K562 (cell line): ENCODE data around the gene SDCBP2. TPM values are rescaled to one million over a fixed set of nuclear protein-coding genes. Genes with fewer than 3 reads are reported as not detected.

ENCODE experiments used
- BCOR ChIP-seq: fragments of 450-650 bp; IDR thresholded peaks from 2 replicates; pipeline ENCODE4 v1.6.1; 2016
- CUX1 ChIP-seq: fragments of 200-800 bp; sonication (Bioruptor generic); IDR thresholded peaks from 2 replicates; pipeline ENCODE4 v1.6.1; 2016; ENCODE audit warnings: missing genetic modification characterization, missing compliant biosample characterization
- MYBL2 ChIP-seq, 2 experiments: fragments of 450-650 bp in 1 of 2; sonication (generic) in 1 of 2; formaldehyde crosslinking in 1 of 2; IDR thresholded peaks; 2 replicates each; pipeline versions ENCODE4 v1.6.1 to v1.8.1; 2017 to 2022; ENCODE audit warnings: borderline replicate concordance in 1 of 2, inconsistent platforms in 1 of 2, low read depth in 1 of 2, mild to moderate bottlenecking in 1 of 2, missing genetic modification reagents in 1 of 2, moderate library complexity in 1 of 2
- RBM17 ChIP-seq: fragments of 200-400 bp; formaldehyde crosslinking; IDR thresholded peaks from 2 replicates; pipeline ENCODE4 v1.6.1; 2017; ENCODE audit warnings: low read depth, mild to moderate bottlenecking, low read length, borderline replicate concordance
- RCOR1 ChIP-seq, 2 experiments: IDR thresholded peaks; 2 replicates each; pipeline ENCODE4 v1.6.1; 2012; ENCODE audit warnings: low read depth in 2 of 2, low read length in 2 of 2, borderline replicate concordance in 1 of 2, improper control_type of control experiment in 1 of 2
- STAT5B ChIP-seq: fragments of 250-450 bp; sonication (Bioruptor Pico); IDR thresholded peaks from 2 replicates; pipeline ENCODE4 v1.8.0; 2021; ENCODE audit warnings: mild to moderate bottlenecking, inconsistent platforms
- TEAD2 ChIP-seq: fragments of 450-650 bp; IDR thresholded peaks from 2 replicates; pipeline ENCODE4 v1.6.1; 2016; ENCODE audit warnings: missing genetic modification characterization, control low read depth, missing compliant biosample characterization
- ZC3H11A ChIP-seq: IDR thresholded peaks from 2 replicates; pipeline ENCODE4 v1.6.1; 2012; ENCODE audit warnings: low read depth, low read length, improper control_type of control experiment
- ZHX1 ChIP-seq: fragments of 150-350 bp; conservative IDR thresholded peaks from 2 replicates; pipeline ENCODE4 v1.6.1; 2014; ENCODE audit warnings: low read length
- ZNF584 ChIP-seq: fragments of 200-800 bp; sonication (Bioruptor generic); IDR thresholded peaks from 2 replicates; pipeline ENCODE4 v1.6.1; 2016; ENCODE audit warnings: low read depth, mild to moderate bottlenecking, missing genetic modification characterization, missing compliant biosample characterization
- ZZZ3 ChIP-seq: fragments of 450-650 bp; IDR thresholded peaks from 2 replicates; pipeline ENCODE4 v1.6.1; 2016; ENCODE audit warnings: antibody characterized with exemption, mild to moderate bottlenecking, moderate library complexity
- polyA plus RNA-seq, 8 experiments: library from polyadenylated mRNA; depleted of rRNA in 4 of 8; stranded (reverse) in 5 of 8; unstranded in 3 of 8; fragments of >200 nt; fragmentation: Nextera tagmentation in 2 of 8; fragmentation: Illumina TruSeq in 1 of 8; extraction: Ambion mirVana in 2 of 8; extraction: Trizol in 1 of 8; gene quantifications; 2 replicates each; pipeline versions ENCODE4 v1.2.1 to v1.2.3, GENCODE V29; 2011 to 2014; ENCODE audit warnings: inconsistent platforms in 1 of 8, missing spikeins in 1 of 8
- total RNA-seq, 7 experiments: library from RNA; depleted of rRNA in 6 of 7; stranded (reverse); fragments of >200 nt in 6 of 7; fragmentation: Illumina TruSeq in 2 of 7; extraction: Trizol in 2 of 7; gene quantifications; 2 replicates each; pipeline versions ENCODE4 v1.2.1 to v1.2.3, GENCODE V29; 2011 to 2021; ENCODE audit warnings: low replicate concordance in 1 of 7
- TF ChIP-seq, protein P1 (sequence below): fragments of 250-450 bp; sonication (Bioruptor Pico); IDR thresholded peaks from 2 replicates; pipeline ENCODE4 v1.5.0; 2021; ENCODE audit warnings: mild to moderate bottlenecking, moderate library complexity
- TF ChIP-seq, protein P2 (sequence below): IDR thresholded peaks from 2 replicates; pipeline ENCODE4 v1.6.1; 2016; ENCODE audit warnings: missing genetic modification characterization, missing compliant biosample characterization

Gene SDCBP2
- total and polyA plus RNA-seq, 9 of the 15 experiments (the other 6 are each of a cell fraction or from before 2014, with no cell fraction given), result 0.06 to 1.2 (median 0.80) TPM

GRCh38 chr20:1377984-1378734, 49.2 kb upstream of the SDCBP2 start (continued):
- TF ChIP-seq, protein P1, sequence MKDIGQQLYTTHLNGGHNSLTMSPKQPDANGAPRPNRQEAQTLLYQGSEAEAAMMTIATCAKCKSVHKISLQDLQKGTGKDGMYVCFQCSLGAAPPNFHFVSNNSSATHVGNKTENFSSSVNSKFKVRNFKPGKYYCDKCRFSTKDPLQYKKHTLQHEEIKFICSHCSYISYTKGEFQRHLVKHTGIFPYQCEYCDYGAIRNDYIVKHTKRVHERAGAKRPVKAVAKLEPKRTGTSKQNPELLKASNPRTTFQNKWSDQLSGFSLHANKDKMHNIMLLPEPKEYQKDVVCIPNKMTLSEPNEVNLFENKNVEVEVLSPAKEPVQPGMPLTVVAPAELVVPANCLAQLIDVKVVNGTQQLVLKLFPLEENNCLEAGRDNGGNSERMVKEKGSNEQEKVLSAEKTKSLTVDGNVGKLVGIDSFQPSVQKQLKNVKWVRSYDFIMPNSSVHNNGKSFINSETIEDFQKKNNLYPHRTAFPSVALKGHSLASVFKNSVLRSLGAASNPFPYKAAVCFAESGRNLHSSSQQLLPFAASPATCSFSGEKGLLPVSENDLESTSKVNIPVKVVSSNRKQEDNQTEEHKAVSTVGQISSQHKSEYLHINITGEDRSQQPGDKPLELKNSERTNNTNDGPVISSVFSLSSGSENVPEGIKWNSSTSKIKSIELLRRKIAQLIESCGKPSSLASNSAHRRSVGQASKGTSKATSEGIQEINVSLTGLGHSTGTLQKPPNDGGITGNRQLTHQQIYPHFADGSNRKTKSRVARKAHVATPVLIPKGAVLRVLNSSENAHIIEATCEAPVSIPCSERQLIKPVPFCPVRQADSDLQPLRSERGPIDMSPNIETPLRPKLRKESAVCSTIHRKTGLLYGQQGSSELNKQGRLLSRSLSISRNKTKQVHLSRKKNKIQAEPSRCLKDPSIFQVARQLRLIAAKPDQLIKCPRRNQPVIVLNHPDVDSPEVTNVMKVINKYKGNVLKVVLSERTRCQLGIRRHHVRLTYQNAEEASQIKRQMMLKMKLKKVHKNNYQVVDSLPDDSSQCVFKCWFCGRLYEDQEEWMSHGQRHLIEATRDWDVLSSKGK (CRISPR knock-in tag), result no peak
- TF ChIP-seq STAT5B, result no peak
- no peak for TF ChIP-seq CUX1 (CRISPR knock-in tag)
- TF ChIP-seq TEAD2 (tag), result no peak
- TF ChIP-seq ZC3H11A, result no peak
- TF ChIP-seq ZZZ3, result no peak
- TF ChIP-seq RBM17, result no peak
- TF ChIP-seq ZNF584 (CRISPR knock-in tag), result no peak
- no peak for TF ChIP-seq MYBL2 (IDR thresholded peaks at IDR 0.05; ENCODE audit: low read depth)
- no peak for TF ChIP-seq MYBL2 (CRISPR knock-in tag; IDR thresholded peaks at IDR 0.05; ENCODE audit: borderline replicate concordance)
- no peak for TF ChIP-seq BCOR
- TF ChIP-seq ZHX1, result no peak
- TF ChIP-seq RCOR1 (IDR thresholded peaks at IDR 0.05; ENCODE audit: borderline replicate concordance in 1 of 2, low read depth in 2 of 2, low read length in 2 of 2), result 0 out of 4 replicates have a peak, but pooled peaks of 1 of the 2 experiments have one; percentile 49
- TF ChIP-seq, protein P2, sequence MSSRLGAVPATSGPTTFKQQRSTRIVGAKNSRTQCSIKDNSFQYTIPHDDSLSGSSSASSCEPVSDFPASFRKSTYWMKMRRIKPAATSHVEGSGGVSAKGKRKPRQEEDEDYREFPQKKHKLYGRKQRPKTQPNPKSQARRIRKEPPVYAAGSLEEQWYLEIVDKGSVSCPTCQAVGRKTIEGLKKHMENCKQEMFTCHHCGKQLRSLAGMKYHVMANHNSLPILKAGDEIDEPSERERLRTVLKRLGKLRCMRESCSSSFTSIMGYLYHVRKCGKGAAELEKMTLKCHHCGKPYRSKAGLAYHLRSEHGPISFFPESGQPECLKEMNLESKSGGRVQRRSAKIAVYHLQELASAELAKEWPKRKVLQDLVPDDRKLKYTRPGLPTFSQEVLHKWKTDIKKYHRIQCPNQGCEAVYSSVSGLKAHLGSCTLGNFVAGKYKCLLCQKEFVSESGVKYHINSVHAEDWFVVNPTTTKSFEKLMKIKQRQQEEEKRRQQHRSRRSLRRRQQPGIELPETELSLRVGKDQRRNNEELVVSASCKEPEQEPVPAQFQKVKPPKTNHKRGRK (tag), result no peak
